GM23338 (cell line): ENCODE data around the gene TET2. TPM values are rescaled to one million over a fixed set of nuclear protein-coding genes. Genes with fewer than 3 reads are reported as not detected.

ENCODE experiments used
- ATAC-seq: fragments of 200-7000 bp; cut with Tn5 transposase; 3 replicates; pipeline ENCODE4 v1.9.1; 2020
- DNase-seq: peaks from one replicate; pipeline ENCODE4 v3.0.0-alpha.2; 2015; ENCODE audit warnings: low spot score
- H2AFZ ChIP-seq: fragments of 200-600 bp; sonication (generic); 2 replicates; pipeline ENCODE4 v1.8.0; 2016; ENCODE audit warnings: antibody characterized with exemption, mild to moderate bottlenecking, moderate library complexity
- H3F3A ChIP-seq: fragments of 200-600 bp; sonication (generic); replicated peaks from 2 replicates; pipeline ENCODE4 v1.8.0; 2017; ENCODE audit warnings: antibody characterized with exemption, mixed run types, low read depth
- H3K27ac ChIP-seq: fragments of 200-600 bp; sonication (generic); 2 replicates; pipeline ENCODE4 v1.6.1; 2016; ENCODE audit warnings: low read depth
- H3K27me3 ChIP-seq: fragments of 200-600 bp; sonication (generic); 2 replicates; pipeline ENCODE4 v1.8.0; 2016; ENCODE audit warnings: mild to moderate bottlenecking, mixed run types, moderate library complexity; ENCODE audit not compliant: insufficient read depth
- H3K36me3 ChIP-seq: fragments of 200-600 bp; sonication (generic); 2 replicates; pipeline ENCODE4 v1.8.0; 2016; ENCODE audit warnings: mild to moderate bottlenecking; ENCODE audit not compliant: insufficient read depth
- H3K4me1 ChIP-seq: fragments of 200-600 bp; sonication (generic); 2 replicates; pipeline ENCODE4 v1.8.0; 2016; ENCODE audit warnings: mild to moderate bottlenecking, moderate library complexity; ENCODE audit not compliant: insufficient read depth
- H3K4me2 ChIP-seq: fragments of 200-600 bp; sonication (generic); 2 replicates; pipeline ENCODE4 v1.7.1; 2017; ENCODE audit warnings: mixed run types
- H3K4me3 ChIP-seq: fragments of 200-600 bp; sonication (generic); 2 replicates; pipeline ENCODE4 v1.6.1; 2016; ENCODE audit warnings: mixed run types
- H3K79me2 ChIP-seq: fragments of 200-600 bp; sonication (generic); replicated peaks from 2 replicates; pipeline ENCODE4 v1.8.0; 2017; ENCODE audit warnings: mild to moderate bottlenecking; ENCODE audit not compliant: insufficient read depth
- H3K9me2 ChIP-seq: fragments of 200-600 bp; sonication (generic); 2 replicates; pipeline ENCODE4 v1.8.0; 2017; ENCODE audit not compliant: insufficient read depth
- H4K20me1 ChIP-seq: fragments of 200-600 bp; sonication (generic); replicated peaks from 2 replicates; pipeline ENCODE4 v1.8.0; 2017; ENCODE audit warnings: mild to moderate bottlenecking; ENCODE audit not compliant: insufficient read depth
- H3K27ac Mint-ChIP-seq: 2 replicates; pipeline ENCODE4 v1.8.0; 2020; ENCODE audit warnings: inconsistent platforms, mild to moderate bottlenecking, moderate library complexity, mixed read lengths
- H3K27me3 Mint-ChIP-seq: 3 replicates; pipeline ENCODE4 v1.8.0; 2022; ENCODE audit warnings: low read depth, mild to moderate bottlenecking, moderate library complexity, mixed read lengths, inconsistent platforms; ENCODE audit not compliant: insufficient read depth, poor library complexity
- H3K36me3 Mint-ChIP-seq: 3 replicates; pipeline ENCODE4 v1.8.0; 2021; ENCODE audit warnings: low read depth, mild to moderate bottlenecking, inconsistent platforms, moderate library complexity, mixed read lengths
- H3K4me1 Mint-ChIP-seq: 3 replicates; pipeline ENCODE4 v1.8.0; 2020; ENCODE audit warnings: mild to moderate bottlenecking, inconsistent platforms, mixed read lengths
- H3K4me3 Mint-ChIP-seq: 3 replicates; pipeline ENCODE4 v1.8.0; 2021; ENCODE audit warnings: moderate library complexity, mild to moderate bottlenecking, inconsistent platforms, mixed read lengths
- H3K9me3 Mint-ChIP-seq: 3 replicates; pipeline ENCODE4 v1.8.0; 2020; ENCODE audit warnings: moderate library complexity, mild to moderate bottlenecking, inconsistent platforms, mixed read lengths
- CREB1 ChIP-seq: fragments of 250-450 bp; sonication (Bioruptor Pico); IDR thresholded peaks from 2 replicates; pipeline ENCODE4 v1.5.0; 2020; ENCODE audit warnings: low read depth, mild to moderate bottlenecking, moderate library complexity
- JUNB ChIP-seq: IDR thresholded peaks from one replicate; pipeline ENCODE4 v1.6.1; 2016; ENCODE audit warnings: antibody characterized with exemption; ENCODE audit not compliant: unreplicated experiment
- NANOG ChIP-seq: IDR thresholded peaks from 2 replicates; pipeline ENCODE4 v1.6.1; 2016; ENCODE audit warnings: antibody characterized with exemption, borderline replicate concordance
- STAT1 ChIP-seq: IDR thresholded peaks from one replicate; pipeline ENCODE4 v1.6.1; 2016; ENCODE audit warnings: antibody characterized with exemption; ENCODE audit not compliant: unreplicated experiment
- polyA plus RNA-seq: library from polyadenylated mRNA; unstranded; fragments of >200 nt; fragmentation: Nextera tagmentation; extraction: Ambion mirVana; gene quantifications from 2 replicates; pipeline ENCODE4 v1.2.1, GENCODE V29; 2016
- total RNA-seq: library from RNA; depleted of rRNA; stranded (reverse); fragments of >200 nt; shearing (Covaris generic); gene quantifications from 2 replicates; pipeline ENCODE4 v1.2.3, GENCODE V29; 2014
- TF ChIP-seq, protein P1 (sequence below): IDR thresholded peaks from one replicate; pipeline ENCODE4 v1.6.1; 2018; ENCODE audit warnings: antibody characterized with exemption; ENCODE audit not compliant: unreplicated experiment
- TF ChIP-seq, protein P2 (sequence below), 2 experiments: fragments of 200-600 bp in 1 of 2; sonication (generic) in 1 of 2; conservative IDR thresholded peaks; 2 replicates each; pipeline versions ENCODE4 v1.5.1 to v1.6.1; 2016 to 2017; ENCODE audit warnings: antibody characterized with exemption in 2 of 2, low read depth in 2 of 2, mild to moderate bottlenecking in 2 of 2, moderate library complexity in 1 of 2

TET2 gene
- total and polyA plus RNA-seq, 2 experiments from 2014 or later, result 1.2 to 2.2 TPM

GRCh38 chr4:105282489-105282888 lies 135.8 kb downstream of the TET2 start (continued):
- TF ChIP-seq, protein P1, sequence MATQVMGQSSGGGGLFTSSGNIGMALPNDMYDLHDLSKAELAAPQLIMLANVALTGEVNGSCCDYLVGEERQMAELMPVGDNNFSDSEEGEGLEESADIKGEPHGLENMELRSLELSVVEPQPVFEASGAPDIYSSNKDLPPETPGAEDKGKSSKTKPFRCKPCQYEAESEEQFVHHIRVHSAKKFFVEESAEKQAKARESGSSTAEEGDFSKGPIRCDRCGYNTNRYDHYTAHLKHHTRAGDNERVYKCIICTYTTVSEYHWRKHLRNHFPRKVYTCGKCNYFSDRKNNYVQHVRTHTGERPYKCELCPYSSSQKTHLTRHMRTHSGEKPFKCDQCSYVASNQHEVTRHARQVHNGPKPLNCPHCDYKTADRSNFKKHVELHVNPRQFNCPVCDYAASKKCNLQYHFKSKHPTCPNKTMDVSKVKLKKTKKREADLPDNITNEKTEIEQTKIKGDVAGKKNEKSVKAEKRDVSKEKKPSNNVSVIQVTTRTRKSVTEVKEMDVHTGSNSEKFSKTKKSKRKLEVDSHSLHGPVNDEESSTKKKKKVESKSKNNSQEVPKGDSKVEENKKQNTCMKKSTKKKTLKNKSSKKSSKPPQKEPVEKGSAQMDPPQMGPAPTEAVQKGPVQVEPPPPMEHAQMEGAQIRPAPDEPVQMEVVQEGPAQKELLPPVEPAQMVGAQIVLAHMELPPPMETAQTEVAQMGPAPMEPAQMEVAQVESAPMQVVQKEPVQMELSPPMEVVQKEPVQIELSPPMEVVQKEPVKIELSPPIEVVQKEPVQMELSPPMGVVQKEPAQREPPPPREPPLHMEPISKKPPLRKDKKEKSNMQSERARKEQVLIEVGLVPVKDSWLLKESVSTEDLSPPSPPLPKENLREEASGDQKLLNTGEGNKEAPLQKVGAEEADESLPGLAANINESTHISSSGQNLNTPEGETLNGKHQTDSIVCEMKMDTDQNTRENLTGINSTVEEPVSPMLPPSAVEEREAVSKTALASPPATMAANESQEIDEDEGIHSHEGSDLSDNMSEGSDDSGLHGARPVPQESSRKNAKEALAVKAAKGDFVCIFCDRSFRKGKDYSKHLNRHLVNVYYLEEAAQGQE, result no peak
- TF ChIP-seq STAT1 (no peak), JUNB (no peak), CREB1 (CRISPR knock-in tag) (no peak)
- TF ChIP-seq, protein P2, sequence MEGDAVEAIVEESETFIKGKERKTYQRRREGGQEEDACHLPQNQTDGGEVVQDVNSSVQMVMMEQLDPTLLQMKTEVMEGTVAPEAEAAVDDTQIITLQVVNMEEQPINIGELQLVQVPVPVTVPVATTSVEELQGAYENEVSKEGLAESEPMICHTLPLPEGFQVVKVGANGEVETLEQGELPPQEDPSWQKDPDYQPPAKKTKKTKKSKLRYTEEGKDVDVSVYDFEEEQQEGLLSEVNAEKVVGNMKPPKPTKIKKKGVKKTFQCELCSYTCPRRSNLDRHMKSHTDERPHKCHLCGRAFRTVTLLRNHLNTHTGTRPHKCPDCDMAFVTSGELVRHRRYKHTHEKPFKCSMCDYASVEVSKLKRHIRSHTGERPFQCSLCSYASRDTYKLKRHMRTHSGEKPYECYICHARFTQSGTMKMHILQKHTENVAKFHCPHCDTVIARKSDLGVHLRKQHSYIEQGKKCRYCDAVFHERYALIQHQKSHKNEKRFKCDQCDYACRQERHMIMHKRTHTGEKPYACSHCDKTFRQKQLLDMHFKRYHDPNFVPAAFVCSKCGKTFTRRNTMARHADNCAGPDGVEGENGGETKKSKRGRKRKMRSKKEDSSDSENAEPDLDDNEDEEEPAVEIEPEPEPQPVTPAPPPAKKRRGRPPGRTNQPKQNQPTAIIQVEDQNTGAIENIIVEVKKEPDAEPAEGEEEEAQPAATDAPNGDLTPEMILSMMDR (conservative IDR thresholded peaks at IDR 0.05; ENCODE audit: low read depth in 2 of 2), result no peak

DNA sequence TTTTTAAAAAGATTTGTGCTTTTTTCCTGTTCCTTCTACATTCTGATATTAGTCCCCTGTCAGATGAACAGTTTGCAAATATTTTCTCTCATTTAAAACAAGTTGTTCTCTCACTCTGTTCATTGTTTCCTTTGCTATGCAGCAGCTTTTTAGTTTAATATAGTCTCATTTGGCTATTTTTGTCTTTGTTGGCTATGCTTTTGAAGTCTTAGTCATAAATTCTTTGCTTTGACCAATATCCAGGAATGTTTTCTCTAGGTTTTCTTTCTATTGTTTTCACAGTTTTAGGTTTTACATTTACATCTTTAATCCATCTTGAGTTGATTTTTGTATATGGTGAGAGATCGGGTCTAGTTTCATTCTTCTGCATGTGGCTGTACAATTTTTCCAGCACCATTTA lies 136.8 kb downstream of the TET2 start:
- H3K4me2 ChIP-seq, result no peak overlapping the region
- no peaks in the 10 kb centered on the region for H4K20me1 ChIP-seq
- H3K27ac Mint-ChIP-seq, result no peak overlapping the region

More for the DNA sequence above, 136.8 kb downstream of the TET2 start:
- Histone ChIP-seq H3F3A (no peaks in the 10 kb centered on the region), H3K27me3 (no peaks in the 10 kb centered on the region), H3K9me2 (no peaks in the 10 kb centered on the region), H3K79me2 (no peaks in the 10 kb centered on the region), H3K27ac (no peak overlapping the region), H3K4me3 (no peak overlapping the region), H3K4me1 (no peaks in the 10 kb centered on the region), H3K36me3 (no peaks in the 10 kb centered on the region), H2AFZ (no peak overlapping the region)
- Mint-ChIP-seq H3K36me3 (no peaks in the 10 kb centered on the region; the same call in 2 of the 3 replicates), H3K4me1 (no peaks in the 10 kb centered on the region), H3K27me3 (no peaks in the 10 kb centered on the region), H3K4me3 (no peak overlapping the region), H3K9me3 (peaks cover 2% of the 10 kb centered on the region; the same call in 1 of the 3 replicates)
- TF ChIP-seq, protein P2 (conservative IDR thresholded peaks at IDR 0.05; ENCODE audit: low read depth in 2 of 2), result no peak
- no peak for TF ChIP-seq NANOG
- ATAC-seq, result no peak
- no peak for DNase-seq
